ENCODE data around the gene TNFRSF13B. TPM values are rescaled to one million over a fixed set of nuclear protein-coding genes. Genes with fewer than 3 reads are reported as not detected.

TNFRSF13B gene
- total RNA-seq, 1 donor, result not detected

GRCh38 chr17:16939606-16940115 is 32.3 kb downstream of the TNFRSF13B start:
- Histone ChIP-seq H3K4me3 (ENCODE audit: insufficient read depth, low read length) (no peak overlapping the region), H3K9me3 (ENCODE audit: low read depth, low read length) (no peaks in the 10 kb centered on the region), H3K36me3 (ENCODE audit: insufficient read depth, low read length) (no peaks in the 10 kb centered on the region), H3K4me2 (ENCODE audit: insufficient read depth, low read length) (no peak overlapping the region), H4K20me1 (ENCODE audit: insufficient read depth, low read length) (no peaks in the 10 kb centered on the region), H3K27me3 (ENCODE audit: insufficient read depth, low read length) (peaks cover 25% of the 10 kb centered on the region), H3K27ac (ENCODE audit: low read depth, low read length) (no peak overlapping the region), H2AFZ (ENCODE audit: low read length) (no peak overlapping the region), H3K4me1 (ENCODE audit: insufficient read depth, low read length) (peaks cover 3% of the 10 kb centered on the region), H3K79me2 (ENCODE audit: insufficient read depth, low read length) (no peaks in the 10 kb centered on the region)
- TF ChIP-seq, protein P1, sequence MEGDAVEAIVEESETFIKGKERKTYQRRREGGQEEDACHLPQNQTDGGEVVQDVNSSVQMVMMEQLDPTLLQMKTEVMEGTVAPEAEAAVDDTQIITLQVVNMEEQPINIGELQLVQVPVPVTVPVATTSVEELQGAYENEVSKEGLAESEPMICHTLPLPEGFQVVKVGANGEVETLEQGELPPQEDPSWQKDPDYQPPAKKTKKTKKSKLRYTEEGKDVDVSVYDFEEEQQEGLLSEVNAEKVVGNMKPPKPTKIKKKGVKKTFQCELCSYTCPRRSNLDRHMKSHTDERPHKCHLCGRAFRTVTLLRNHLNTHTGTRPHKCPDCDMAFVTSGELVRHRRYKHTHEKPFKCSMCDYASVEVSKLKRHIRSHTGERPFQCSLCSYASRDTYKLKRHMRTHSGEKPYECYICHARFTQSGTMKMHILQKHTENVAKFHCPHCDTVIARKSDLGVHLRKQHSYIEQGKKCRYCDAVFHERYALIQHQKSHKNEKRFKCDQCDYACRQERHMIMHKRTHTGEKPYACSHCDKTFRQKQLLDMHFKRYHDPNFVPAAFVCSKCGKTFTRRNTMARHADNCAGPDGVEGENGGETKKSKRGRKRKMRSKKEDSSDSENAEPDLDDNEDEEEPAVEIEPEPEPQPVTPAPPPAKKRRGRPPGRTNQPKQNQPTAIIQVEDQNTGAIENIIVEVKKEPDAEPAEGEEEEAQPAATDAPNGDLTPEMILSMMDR (IDR thresholded peaks at IDR 0.05; ENCODE audit: extremely low read depth, low read depth, low read length), result no peak
- peak; percentile 31 for DNase-seq (ENCODE audit: insufficient read length, low spot score, missing footprints)

DNA sequence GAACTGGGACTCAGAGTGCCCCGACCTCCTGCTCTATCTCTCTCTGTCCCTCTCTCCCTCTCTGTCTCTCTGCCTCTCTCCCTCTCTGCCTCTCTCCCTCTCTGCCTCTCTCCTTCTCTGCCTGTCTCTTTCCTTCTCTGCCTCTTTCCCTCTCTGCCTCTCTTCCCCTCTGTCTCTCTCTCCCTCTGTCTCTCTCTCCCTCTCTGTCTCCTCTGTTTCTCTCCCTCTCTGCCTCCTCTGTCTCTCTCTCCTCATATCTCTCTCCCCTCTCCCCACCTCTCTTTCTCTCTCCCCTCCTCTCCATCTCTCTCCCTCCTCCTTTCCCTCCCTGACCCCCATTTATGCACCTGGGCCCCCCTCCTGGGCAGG is 32.7 kb downstream of the TNFRSF13B start:
- Histone ChIP-seq H3K36me3 (ENCODE audit: insufficient read depth, low read length) (no peaks in the 10 kb centered on the region), H4K20me1 (ENCODE audit: insufficient read depth, low read length) (no peaks in the 10 kb centered on the region), H2AFZ (ENCODE audit: low read length) (no peak overlapping the region), H3K4me1 (ENCODE audit: insufficient read depth, low read length) (peaks cover 3% of the 10 kb centered on the region), H3K27ac (ENCODE audit: low read depth, low read length) (no peak overlapping the region), H3K4me2 (ENCODE audit: insufficient read depth, low read length) (no peak overlapping the region), H3K9me3 (ENCODE audit: low read depth, low read length) (no peaks in the 10 kb centered on the region), H3K4me3 (ENCODE audit: insufficient read depth, low read length) (no peak overlapping the region), H3K27me3 (ENCODE audit: insufficient read depth, low read length) (peaks cover 25% of the 10 kb centered on the region), H3K79me2 (ENCODE audit: insufficient read depth, low read length) (no peaks in the 10 kb centered on the region)
- TF ChIP-seq, protein P1 (IDR thresholded peaks at IDR 0.05; ENCODE audit: extremely low read depth, low read depth, low read length), result no peak
- DNase-seq (ENCODE audit: insufficient read length, low spot score, missing footprints), result no peak

- H3K36me3 ChIP-seq (ENCODE audit: insufficient read depth, low read length), result no peaks in the 10 kb centered on the region
- TF ChIP-seq, protein P1 (IDR thresholded peaks at IDR 0.05; ENCODE audit: extremely low read depth, low read depth, low read length), result no peak
- H4K20me1 ChIP-seq (ENCODE audit: insufficient read depth, low read length), result no peaks in the 10 kb centered on the region
- DNase-seq (ENCODE audit: insufficient read length, low spot score, missing footprints), result peak; percentile 54
- no peak overlapping the region for H2AFZ ChIP-seq (ENCODE audit: low read length)
- no peaks in the 10 kb centered on the region for H3K79me2 ChIP-seq (ENCODE audit: insufficient read depth, low read length)
- H3K27me3 ChIP-seq (ENCODE audit: insufficient read depth, low read length), result peaks cover 25% of the 10 kb centered on the region
- peaks cover 3% of the 10 kb centered on the region for H3K4me1 ChIP-seq (ENCODE audit: insufficient read depth, low read length)
- H3K4me2 ChIP-seq (ENCODE audit: insufficient read depth, low read length), result no peak overlapping the region
- no peaks in the 10 kb centered on the region for H3K9me3 ChIP-seq (ENCODE audit: low read depth, low read length)
- no peak overlapping the region for H3K27ac ChIP-seq (ENCODE audit: low read depth, low read length)
- no peak overlapping the region for H3K4me3 ChIP-seq (ENCODE audit: insufficient read depth, low read length)
Observed at GRCh38 chr17:16938496-16939207, 33.3 kb downstream of the TNFRSF13B start.

GRCh38 chr17:16938031-16938430 is 33.9 kb downstream of the TNFRSF13B start:
- H3K4me2 ChIP-seq (ENCODE audit: insufficient read depth, low read length), result no peak overlapping the region
- peaks cover 27% of the 10 kb centered on the region for H3K27me3 ChIP-seq (ENCODE audit: insufficient read depth, low read length)
- peaks cover 3% of the 10 kb centered on the region for H3K4me1 ChIP-seq (ENCODE audit: insufficient read depth, low read length)
- H2AFZ ChIP-seq (ENCODE audit: low read length), result no peak overlapping the region
- no peaks in the 10 kb centered on the region for H3K79me2 ChIP-seq (ENCODE audit: insufficient read depth, low read length)
- no peaks in the 10 kb centered on the region for H4K20me1 ChIP-seq (ENCODE audit: insufficient read depth, low read length)
- TF ChIP-seq, protein P1 (IDR thresholded peaks at IDR 0.05; ENCODE audit: extremely low read depth, low read depth, low read length), result no peak
- no peak overlapping the region for H3K27ac ChIP-seq (ENCODE audit: low read depth, low read length)
- H3K4me3 ChIP-seq (ENCODE audit: insufficient read depth, low read length), result no peak overlapping the region
- H3K9me3 ChIP-seq (ENCODE audit: low read depth, low read length), result no peaks in the 10 kb centered on the region
- no peaks in the 10 kb centered on the region for H3K36me3 ChIP-seq (ENCODE audit: insufficient read depth, low read length)
- peak; percentile 37 for DNase-seq (ENCODE audit: insufficient read length, low spot score, missing footprints)

Measured in osteoblast (primary cell).